Uterus (tissue), 2 donors: ENCODE data around the gene TMEM42.

Experiments used
- CTCF ChIP-seq, 4 experiments: fragments of 200-600 bp in 2 of 4; fragments of 450-650 bp in 2 of 4; sonication (generic) in 2 of 4; IDR thresholded peaks; one replicate each; pipeline ENCODE4 v1.5.1; 2016 to 2019; ENCODE audit warnings: antibody characterized with exemption in 4 of 4, mild to moderate bottlenecking in 2 of 4, moderate library complexity in 1 of 4
- POLR2A ChIP-seq, 2 donors: fragments of 450-650 bp; IDR thresholded peaks; one replicate each; pipeline ENCODE4 v1.6.1; 2016; ENCODE audit warnings: antibody characterized with exemption in 2 of 2, mild to moderate bottlenecking in 1 of 2, moderate library complexity in 1 of 2

DNA sequence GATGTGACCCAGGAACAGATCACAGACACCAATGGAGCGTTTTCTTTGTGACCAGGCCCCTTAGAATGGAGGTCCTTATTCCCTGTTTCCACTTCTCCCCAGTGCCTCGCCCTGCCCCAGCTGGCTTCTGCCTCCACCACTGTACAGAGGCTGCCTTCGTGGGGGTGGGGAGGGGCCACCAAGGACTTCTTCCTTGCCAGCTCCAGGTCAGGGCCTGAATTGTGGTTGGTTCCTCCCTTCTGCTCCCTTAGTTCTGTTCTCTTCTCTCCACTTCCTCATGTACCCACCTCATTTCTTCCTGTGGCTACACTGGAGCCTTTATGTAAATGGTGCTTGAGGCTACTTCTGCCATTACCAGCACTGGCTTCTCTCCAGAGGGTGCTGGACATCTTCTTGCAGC lies 29.1 kb downstream of the TMEM42 start:
- TF ChIP-seq CTCF (IDR thresholded peaks at IDR 0.05) (no peak), POLR2A (IDR thresholded peaks at IDR 0.05) (no peak)
